ENCODE data around the gene GGT7. TPM values are rescaled to one million over a fixed set of nuclear protein-coding genes. Genes with fewer than 3 reads are reported as not detected.

Gene GGT7
- total RNA-seq, 1 experiment from 2014 or later = 1.5 TPM

DNA sequence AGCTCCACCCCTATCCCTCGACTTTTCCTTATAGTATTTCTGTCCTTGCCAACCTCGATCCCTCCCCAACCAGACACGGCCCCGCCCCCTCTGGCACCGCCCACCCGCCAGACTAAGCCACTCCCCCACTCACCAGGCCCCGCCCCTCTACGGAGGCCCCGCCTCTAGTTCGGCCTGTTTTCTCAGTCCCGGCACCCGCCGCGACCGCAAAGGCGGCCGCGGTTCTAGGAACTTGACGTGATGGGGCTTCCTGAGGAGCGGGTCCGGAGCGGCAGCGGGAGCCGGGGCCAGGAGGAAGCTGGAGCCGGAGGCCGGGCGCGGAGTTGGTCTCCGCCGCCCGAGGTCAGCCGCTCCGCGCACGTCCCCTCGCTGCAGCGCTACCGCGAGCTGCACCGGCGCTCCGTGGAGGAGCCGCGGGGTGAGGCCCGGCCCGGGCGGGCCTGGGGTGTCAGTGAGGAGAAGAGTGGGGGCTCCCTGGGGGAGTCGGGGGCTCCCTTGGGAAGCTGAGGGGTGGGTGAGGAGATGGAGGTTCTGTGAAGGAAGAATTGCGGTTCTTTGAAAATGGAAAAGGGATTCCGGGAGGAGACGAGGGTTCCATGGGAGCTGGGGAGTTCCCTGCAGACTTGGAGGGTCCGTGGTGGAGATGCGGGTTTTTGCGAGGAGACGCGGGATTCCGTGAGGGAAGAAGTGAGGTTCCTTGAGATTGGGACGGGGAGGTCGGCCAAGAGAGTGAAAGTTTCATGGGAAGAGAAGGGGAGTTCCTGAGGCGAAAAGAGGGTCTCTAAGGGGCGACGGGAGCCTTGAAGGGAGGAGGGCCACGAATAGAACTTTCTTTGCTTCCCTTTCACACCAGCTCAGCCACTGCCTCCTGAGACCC is 4.0 kb upstream of the GGT7 start, which contains the start of gene ACSS2:
ACSS2 (plus strand) TSS at position 207 of the 877 bp plus-strand sequence; CDS start at position 241, 34 bp downstream.
- ATAC-seq = peak; percentile 25
- TF ChIP-seq EZH2phosphoT487 (IDR thresholded peaks at IDR 0.05; ENCODE audit: borderline replicate concordance, low read length) (no peak), EZH2 (IDR thresholded peaks at IDR 0.05; ENCODE audit: low read length, unreplicated experiment) (no peak)
- TF ChIP-seq, protein P1, sequence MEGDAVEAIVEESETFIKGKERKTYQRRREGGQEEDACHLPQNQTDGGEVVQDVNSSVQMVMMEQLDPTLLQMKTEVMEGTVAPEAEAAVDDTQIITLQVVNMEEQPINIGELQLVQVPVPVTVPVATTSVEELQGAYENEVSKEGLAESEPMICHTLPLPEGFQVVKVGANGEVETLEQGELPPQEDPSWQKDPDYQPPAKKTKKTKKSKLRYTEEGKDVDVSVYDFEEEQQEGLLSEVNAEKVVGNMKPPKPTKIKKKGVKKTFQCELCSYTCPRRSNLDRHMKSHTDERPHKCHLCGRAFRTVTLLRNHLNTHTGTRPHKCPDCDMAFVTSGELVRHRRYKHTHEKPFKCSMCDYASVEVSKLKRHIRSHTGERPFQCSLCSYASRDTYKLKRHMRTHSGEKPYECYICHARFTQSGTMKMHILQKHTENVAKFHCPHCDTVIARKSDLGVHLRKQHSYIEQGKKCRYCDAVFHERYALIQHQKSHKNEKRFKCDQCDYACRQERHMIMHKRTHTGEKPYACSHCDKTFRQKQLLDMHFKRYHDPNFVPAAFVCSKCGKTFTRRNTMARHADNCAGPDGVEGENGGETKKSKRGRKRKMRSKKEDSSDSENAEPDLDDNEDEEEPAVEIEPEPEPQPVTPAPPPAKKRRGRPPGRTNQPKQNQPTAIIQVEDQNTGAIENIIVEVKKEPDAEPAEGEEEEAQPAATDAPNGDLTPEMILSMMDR (conservative IDR thresholded peaks at IDR 0.05; ENCODE audit: low read depth, low read length) = no peak
- Histone ChIP-seq H3K4me3 (ENCODE audit: low read length) (peak within 1 kb of the TSS; percentile 84), H3F3A (ENCODE audit: low read length, unreplicated experiment) (no peaks in the 10 kb centered on the region), H3K27ac (ENCODE audit: low read length) (peak within 1 kb of the TSS; percentile 52), H3K36me3 (ENCODE audit: low read depth, low read length) (no peaks in the 10 kb centered on the region), H3K9me2 (replicated peaks; ENCODE audit: low read length) (no peaks in the 10 kb centered on the region), H2AFZ (ENCODE audit: low read length) (peak within 1 kb of the TSS; percentile 89), H3K4me2 (ENCODE audit: low read length) (peak within 1 kb of the TSS; percentile 90), H4K20me1 (ENCODE audit: low read length) (no peaks in the 10 kb centered on the region), H3K4me1 (ENCODE audit: insufficient read depth, low read length) (peaks cover 20% of the 10 kb centered on the region), H3K79me2 (ENCODE audit: low read length) (peaks cover 32% of the 10 kb centered on the region), H3K9me3 (ENCODE audit: low read length) (no peaks in the 10 kb centered on the region), H3K9ac (ENCODE audit: low read length) (peak within 1 kb of the TSS; percentile 86), H3K27me3 (ENCODE audit: low read length) (no peaks in the 10 kb centered on the region)
- no TSS peak for BruUV-seq (replicated peaks)
- peak; percentile 10 for DNase-seq
- ChIA-PET CTCF (interaction anchor here (0.5 to 1.3 kb wide), 8 partner anchors 24 to 305 kb away, joined by 3 to 28 read pairs (median 4); partner anchors contain the start of genes GSS and MYH7B), POLR2A (ENCODE audit: unreplicated experiment) (interaction anchor here (0.6 to 0.7 kb wide), 2 partner anchors 36 to 481 kb away, joined by 9 to 11 read pairs; no protein-coding TSS in a partner anchor)
- intact Hi-C loops (cut with micrococcal nuclease) = loop anchor here (1.0 kb wide), 1 partner anchor 31 kb away; no protein-coding TSS in a partner anchor

DNA sequence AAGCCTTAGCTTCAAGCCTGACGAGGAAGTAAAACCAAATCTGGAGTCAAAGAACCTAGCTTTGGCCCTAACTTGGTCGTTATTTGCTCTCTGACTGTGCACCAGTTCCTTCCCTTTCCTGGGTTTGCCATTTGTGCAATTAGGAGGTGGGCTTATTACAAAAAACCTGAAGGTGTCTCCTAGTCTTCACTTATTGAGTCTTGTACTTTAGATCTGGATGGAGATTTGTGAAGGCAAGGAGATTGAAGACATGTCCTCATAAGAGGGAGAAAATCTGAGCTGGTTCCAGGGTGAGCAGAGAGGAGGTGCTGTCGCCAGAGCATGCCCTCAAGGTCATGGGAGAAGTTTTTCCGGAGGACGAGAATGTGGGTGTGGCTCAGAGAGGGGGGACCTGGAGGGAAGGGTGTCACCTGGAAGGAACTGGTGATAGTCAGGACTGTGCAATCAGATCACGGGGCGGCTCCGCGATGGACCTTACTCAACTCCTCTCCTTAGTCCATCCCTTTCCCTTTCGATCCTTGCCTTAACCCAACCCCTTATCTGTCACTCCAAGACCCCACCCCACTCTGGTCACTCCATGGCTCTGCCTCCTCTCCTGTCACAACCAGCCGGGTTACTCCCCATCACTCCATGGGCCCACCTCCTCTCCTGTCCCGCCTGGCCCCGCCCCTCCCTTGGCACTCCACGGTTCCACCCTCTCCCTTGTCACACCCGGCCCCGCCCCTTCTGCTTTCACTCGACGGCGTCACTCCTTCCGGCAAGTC is 3.2 kb upstream of the GGT7 start:
- Histone ChIP-seq H3K9me3 (ENCODE audit: low read length) (no peaks in the 10 kb centered on the region), H3K27me3 (ENCODE audit: low read length) (no peaks in the 10 kb centered on the region), H3K36me3 (ENCODE audit: low read depth, low read length) (no peaks in the 10 kb centered on the region), H3K4me2 (ENCODE audit: low read length) (peak overlapping the region; percentile 81), H4K20me1 (ENCODE audit: low read length) (no peaks in the 10 kb centered on the region), H3K4me3 (ENCODE audit: low read length) (peak overlapping the region; percentile 84), H3F3A (ENCODE audit: low read length, unreplicated experiment) (no peaks in the 10 kb centered on the region), H3K79me2 (ENCODE audit: low read length) (peaks cover 29% of the 10 kb centered on the region), H3K9ac (ENCODE audit: low read length) (peak overlapping the region; percentile 46), H3K4me1 (ENCODE audit: insufficient read depth, low read length) (peaks cover 20% of the 10 kb centered on the region), H3K27ac (ENCODE audit: low read length) (peak overlapping the region; percentile 52), H3K9me2 (replicated peaks; ENCODE audit: low read length) (no peaks in the 10 kb centered on the region), H2AFZ (ENCODE audit: low read length) (peak overlapping the region; percentile 83)
- BruUV-seq (replicated peaks) = TSS peak; percentile 63
- POLR2A ChIA-PET (ENCODE audit: unreplicated experiment) = interaction anchor here (0.6 kb wide), 2 partner anchors 80 to 232 kb away, joined by 4 to 5 read pairs; no protein-coding TSS in a partner anchor
- DNase-seq = peak; percentile 98
- peak; percentile 85 for ATAC-seq
- CTCF ChIA-PET = interaction anchor here (0.5 to 1.3 kb wide), 9 partner anchors 15 to 305 kb away, joined by 3 to 28 read pairs (median 4); partner anchors contain the start of genes GSS and MYH7B
- intact Hi-C loops (cut with micrococcal nuclease) = loop anchor here (1.0 kb wide), 1 partner anchor 31 kb away; no protein-coding TSS in a partner anchor
- TF ChIP-seq, protein P1 (conservative IDR thresholded peaks at IDR 0.05; ENCODE audit: low read depth, low read length) = peak; percentile 48
- TF ChIP-seq EZH2phosphoT487 (IDR thresholded peaks at IDR 0.05; ENCODE audit: borderline replicate concordance, low read length) (no peak), EZH2 (IDR thresholded peaks at IDR 0.05; ENCODE audit: low read length, unreplicated experiment) (no peak)

All from PC-3 (cell line).